HG03066 (cell line): ENCODE results near the gene LSAMP.

ENCODE experiments used
- ATAC-seq: cut with Tn5 transposase; IDR thresholded peaks from one replicate; pipeline ENCODE4 v1.9.1; 2021; ENCODE audit warnings: low read depth; ENCODE audit not compliant: unreplicated experiment

LSAMP gene

DNA sequence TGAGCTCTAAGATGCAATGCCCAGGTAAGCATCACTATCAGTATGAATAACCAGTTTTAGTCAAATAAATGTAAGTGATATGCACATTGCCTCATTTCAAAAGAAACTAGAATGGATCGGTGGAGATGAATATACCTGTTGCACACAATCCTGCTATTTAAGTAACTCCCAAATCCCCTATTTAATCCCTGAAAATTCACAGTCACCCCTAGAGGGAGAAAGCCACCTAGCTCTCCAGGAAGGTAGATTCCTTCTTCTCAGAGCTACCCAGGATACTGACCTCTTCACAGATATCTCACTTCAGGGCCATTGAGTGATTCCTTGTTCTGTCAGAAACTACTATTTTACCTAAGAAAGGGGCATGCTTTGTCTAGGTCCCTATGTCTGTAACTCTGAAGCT lies 11.7 kb downstream of the LSAMP start:
- ATAC-seq, result no peak

- ATAC-seq, result no peak
Observed at GRCh38 chr3:116432795-116433194, 12.5 kb downstream of the LSAMP start.

DNA sequence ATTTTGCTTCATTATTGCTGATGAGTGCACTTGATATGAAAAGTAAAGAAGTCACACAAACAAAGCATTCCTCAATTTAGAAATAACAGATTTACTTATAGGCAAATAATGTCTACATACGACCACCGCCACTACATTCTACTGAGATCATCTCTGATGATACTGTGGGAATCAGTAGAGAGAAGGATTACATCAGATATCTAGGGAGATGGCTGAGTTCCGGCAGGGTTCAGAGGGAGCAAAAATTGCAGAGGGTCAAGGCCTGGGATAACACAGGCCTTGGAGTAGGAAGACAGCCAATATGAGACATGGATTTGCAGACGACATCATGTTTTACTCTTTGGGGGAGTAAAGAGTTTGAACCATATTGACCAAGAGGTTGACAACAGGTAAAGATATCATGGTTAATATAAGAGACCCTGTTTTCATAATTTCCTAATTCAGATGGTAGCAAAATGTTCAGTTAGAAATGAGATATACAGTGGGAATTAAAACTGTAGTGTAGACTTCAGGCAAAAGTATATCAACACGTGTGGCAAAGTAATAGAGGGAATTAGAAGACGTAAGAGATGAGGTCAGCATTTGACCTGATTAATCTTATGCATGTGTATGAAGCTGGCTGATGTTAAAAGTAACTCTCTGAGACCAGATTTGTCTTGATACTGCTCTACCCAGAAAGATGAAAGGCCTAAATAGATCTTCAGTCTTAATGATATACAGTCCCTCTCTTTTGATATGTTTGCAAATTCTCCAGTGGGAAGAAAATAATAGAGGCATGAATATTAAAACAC lies 15.6 kb downstream of the LSAMP start:
- ATAC-seq, result no peak

DNA sequence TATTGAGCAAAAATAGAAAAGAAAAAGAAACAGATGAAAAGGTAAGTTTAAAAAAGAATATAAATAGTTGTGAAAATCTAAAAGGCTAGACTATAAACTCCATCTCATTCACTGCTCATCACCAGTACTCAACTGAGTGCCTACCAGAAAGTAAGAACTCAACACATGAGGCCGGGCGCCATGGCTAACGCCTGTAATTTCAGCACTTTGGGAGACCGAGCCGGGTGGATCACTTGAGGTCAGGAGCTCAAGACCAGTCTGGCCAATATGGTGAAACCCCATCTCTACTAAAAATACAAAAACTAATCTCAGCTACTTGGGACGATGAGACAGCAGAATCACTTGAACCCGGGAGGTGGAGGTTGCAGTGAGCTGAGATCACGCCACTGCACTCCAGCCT lies 19.3 kb downstream of the LSAMP start:
- ATAC-seq, result no peak

DNA sequence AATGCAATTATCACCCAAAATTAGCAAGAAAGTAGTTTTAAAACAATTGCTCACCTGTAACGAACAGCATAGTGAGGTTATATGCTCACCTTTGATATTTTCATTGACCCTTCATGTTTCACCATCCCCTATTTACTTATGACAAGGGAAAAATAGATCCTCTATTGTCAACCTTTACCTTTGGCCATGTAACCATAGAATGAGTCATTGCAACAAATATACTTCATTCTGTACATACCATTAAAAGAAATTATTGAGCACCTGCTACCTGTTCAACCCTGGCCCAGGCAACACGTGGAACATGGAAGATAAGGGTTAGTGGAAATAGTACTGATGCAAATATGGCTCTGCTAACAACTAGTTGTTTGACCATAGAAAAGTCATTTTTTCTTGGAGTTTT lies 20.2 kb downstream of the LSAMP start:
- no peak for ATAC-seq

DNA sequence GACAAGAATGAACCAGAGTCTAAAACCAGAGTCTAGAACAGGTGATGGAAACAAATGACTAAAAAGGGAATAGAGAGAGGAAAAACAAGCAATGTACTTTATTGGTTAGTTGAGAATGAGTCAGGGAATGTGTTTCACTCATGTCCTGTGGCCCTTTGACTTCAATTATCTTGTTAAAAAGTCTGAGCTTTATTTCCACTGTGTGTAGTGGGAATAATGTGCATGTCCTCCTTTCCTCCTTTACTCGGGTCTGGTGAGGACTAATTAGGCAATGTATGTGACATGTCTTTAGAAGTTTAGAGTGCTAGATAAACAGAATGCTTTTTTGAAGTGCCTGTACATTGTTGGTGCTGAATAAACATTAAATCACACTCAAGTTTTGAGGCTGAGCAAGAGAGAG lies 21.3 kb downstream of the LSAMP start:
- no peak for ATAC-seq

DNA sequence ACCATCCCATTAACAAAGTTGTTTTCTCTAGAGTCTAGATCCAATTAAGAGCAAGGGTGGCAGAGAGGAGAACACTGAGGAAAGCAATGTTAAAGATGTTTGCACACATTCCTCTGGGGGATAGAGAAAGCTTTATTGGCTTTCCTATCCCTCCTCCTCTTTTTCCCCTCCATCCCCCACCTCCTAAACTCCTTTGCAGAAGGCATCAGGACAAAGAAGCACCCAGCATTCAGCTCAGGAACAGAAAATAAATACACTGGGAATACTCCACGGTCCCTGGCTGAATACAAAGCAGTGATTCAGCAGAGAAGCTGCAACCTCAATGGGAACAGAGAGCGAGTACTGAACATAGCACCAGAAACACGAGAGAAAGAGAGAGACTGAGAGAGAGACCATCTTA lies 21.9 kb downstream of the LSAMP start:
- ATAC-seq, result no peak

- ATAC-seq, result no peak
Observed at GRCh38 chr3:116417151-116417550, 28.1 kb downstream of the LSAMP start.

- no peak for ATAC-seq
Observed at GRCh38 chr3:116413319-116413718, 32.0 kb downstream of the LSAMP start.

- ATAC-seq, result no peak
Observed at GRCh38 chr3:116408473-116408872, 36.8 kb downstream of the LSAMP start.

GRCh38 chr3:116405231-116405630 lies 40.1 kb downstream of the LSAMP start:
- no peak for ATAC-seq

- ATAC-seq, result no peak
Observed at GRCh38 chr3:116399701-116400226, 45.5 kb downstream of the LSAMP start.

- no peak for ATAC-seq
Observed at GRCh38 chr3:116394365-116394764, 50.9 kb downstream of the LSAMP start.

- no peak for ATAC-seq
Observed at GRCh38 chr3:116393199-116393598, 52.1 kb downstream of the LSAMP start.

- no peak for ATAC-seq
Observed at GRCh38 chr3:116392291-116392690, 53.0 kb downstream of the LSAMP start.

GRCh38 chr3:116391296-116392201 lies 53.7 kb downstream of the LSAMP start:
- no peak for ATAC-seq

DNA sequence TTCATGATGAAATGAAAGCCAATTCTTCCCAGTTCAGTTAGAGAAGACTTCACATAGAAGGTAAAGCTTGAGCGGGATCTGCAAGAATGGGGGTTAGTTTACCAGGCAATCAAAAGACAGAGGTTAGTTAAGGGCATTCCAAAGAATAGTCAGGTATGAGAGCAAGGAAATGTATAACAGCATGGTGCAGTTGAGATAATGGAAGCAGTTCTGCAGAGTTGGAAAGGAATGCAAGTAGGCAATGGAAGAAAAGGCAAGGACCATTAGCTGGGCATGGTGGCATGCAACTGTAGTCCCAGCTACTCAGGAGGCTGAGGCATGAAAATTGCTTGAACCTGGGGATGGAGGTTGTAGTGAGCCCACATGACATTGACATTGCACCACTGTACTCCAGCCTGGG lies 55.0 kb downstream of the LSAMP start:
- no peak for ATAC-seq

- no peak for ATAC-seq
Observed at GRCh38 chr3:116388867-116389385, 56.4 kb downstream of the LSAMP start.

DNA sequence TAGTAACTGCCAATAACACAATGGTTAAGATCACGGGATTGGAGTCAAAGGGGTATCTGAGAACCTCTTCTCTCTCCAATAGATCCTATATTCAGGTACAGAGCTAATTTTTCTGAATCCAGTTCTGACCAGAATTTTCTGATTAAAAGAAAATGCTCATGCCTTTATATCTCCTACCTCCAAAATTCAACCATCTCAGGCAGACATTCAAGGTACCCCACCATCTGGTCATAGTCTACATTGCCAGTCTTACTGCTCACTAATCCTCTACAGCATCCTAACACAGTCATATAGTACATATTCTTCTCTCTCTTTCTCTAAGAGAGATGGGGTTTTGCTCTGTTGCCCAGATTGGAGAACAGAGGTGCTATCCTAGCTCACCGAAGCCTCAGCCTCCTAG lies 59.1 kb downstream of the LSAMP start:
- no peak for ATAC-seq

DNA sequence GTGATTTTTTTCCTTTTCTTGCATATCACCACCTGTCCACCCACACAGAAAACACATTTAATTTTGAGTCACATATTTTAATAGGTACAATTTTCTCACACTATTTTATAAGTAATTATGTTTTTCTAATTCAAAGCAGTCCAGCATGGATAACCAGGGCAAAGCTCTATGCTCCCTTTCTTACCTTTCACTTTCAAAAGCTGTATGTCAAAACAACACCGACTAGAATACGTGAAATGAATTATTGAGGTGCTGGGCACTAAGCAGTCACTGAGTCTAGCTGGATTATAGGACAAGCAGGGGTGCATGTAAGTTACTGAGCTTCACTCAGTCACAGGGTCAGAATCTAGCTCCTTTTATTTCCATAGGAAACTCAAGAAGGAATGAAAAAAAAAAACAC lies 60.6 kb downstream of the LSAMP start:
- no peak for ATAC-seq

DNA sequence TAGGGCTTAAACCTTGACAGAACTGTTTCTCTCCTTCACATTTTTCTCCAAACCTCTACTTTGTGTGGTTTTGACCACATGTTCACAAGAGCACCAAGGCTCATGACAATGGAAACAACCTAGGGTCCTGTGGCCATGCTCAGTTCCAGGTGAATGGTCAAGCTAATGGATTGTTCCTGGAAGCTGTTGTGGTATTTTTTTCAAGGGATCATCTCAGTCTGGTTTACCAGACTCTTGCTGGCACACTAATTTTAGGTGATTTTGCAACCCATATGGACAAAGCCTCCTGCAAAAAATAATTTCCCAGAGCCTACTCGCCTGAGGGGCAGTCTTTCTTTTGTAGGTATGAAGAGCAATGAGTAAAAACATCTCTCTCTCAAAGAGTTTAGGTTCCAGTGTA lies 67.2 kb downstream of the LSAMP start:
- no peak for ATAC-seq
